Natural killer cell (primary cell): Measurements from ENCODE around the gene GPER1. TPM values are rescaled to one million over a fixed set of nuclear protein-coding genes. Genes with fewer than 3 reads are reported as not detected.

ENCODE experiments used
- ATAC-seq, 3 donors: fragments of 150-1000 bp in 2 of 3; fragments of 200-7000 bp in 1 of 3; cut with Tn5 transposase; 1 replicate in 1 of 3; 2 replicates in 2 of 3; pipeline ENCODE4 v1.10.0; 2021; ENCODE audit warnings: mild to moderate bottlenecking in 2 of 3, moderate library complexity in 2 of 3
- DNase-seq, 2 donors: peaks; one replicate each; pipeline versions ENCODE4 v3.0.0 to v3.0.0-alpha.2; 2013 to 2021; ENCODE audit warnings: mixed read lengths in 1 of 2
- H3K27ac ChIP-seq: one replicate; pipeline ENCODE4 v1.5.1; 2013; ENCODE audit warnings: mild to moderate bottlenecking, low read length
- H3K27me3 ChIP-seq: one replicate; pipeline ENCODE4 v1.6.1; 2013; ENCODE audit warnings: low read length; ENCODE audit not compliant: control insufficient read depth, insufficient read depth
- H3K36me3 ChIP-seq: one replicate; pipeline ENCODE4 v1.6.1; 2013; ENCODE audit warnings: low read length; ENCODE audit not compliant: control insufficient read depth, insufficient read depth
- H3K4me1 ChIP-seq: one replicate; pipeline ENCODE4 v1.6.1; 2013; ENCODE audit warnings: low read length; ENCODE audit not compliant: control insufficient read depth, insufficient read depth
- H3K4me3 ChIP-seq: one replicate; pipeline ENCODE4 v1.5.1; 2013; ENCODE audit warnings: low read length
- H3K9me3 ChIP-seq: one replicate; pipeline ENCODE4 v1.6.1; 2013; ENCODE audit warnings: low read length; ENCODE audit not compliant: control insufficient read depth, insufficient read depth
- H3K27ac Mint-ChIP-seq, 2 donors: one replicate each; pipeline ENCODE4 v1.8.0; 2022; ENCODE audit warnings: mild to moderate bottlenecking in 2 of 2, mixed read lengths in 2 of 2, moderate library complexity in 1 of 2
- H3K27me3 Mint-ChIP-seq, 2 donors: one replicate each; pipeline ENCODE4 v1.8.0; 2022; ENCODE audit warnings: low read depth in 2 of 2, mixed read lengths in 2 of 2
- H3K36me3 Mint-ChIP-seq: one replicate; pipeline ENCODE4 v1.8.0; 2022; ENCODE audit warnings: mixed read lengths
- H3K4me1 Mint-ChIP-seq, 2 donors: one replicate each; pipeline ENCODE4 v1.8.0; 2022; ENCODE audit warnings: mixed read lengths in 2 of 2
- H3K4me3 Mint-ChIP-seq: one replicate; pipeline ENCODE4 v1.8.0; 2022; ENCODE audit warnings: mild to moderate bottlenecking, moderate library complexity, mixed read lengths
- H3K9me3 Mint-ChIP-seq, 2 donors: one replicate each; pipeline ENCODE4 v1.8.0; 2022; ENCODE audit warnings: mixed read lengths in 2 of 2
- WGBS: methylation state at CpG from one replicate; pipeline ENCODE4 v1.1.7; 2013; ENCODE audit warnings: missing lambda C conversion rate; ENCODE audit not compliant: insufficient coverage; 5-methylcytosine and 5-hydroxymethylcytosine counted together
- intact Hi-C: fragments of 100-400 bp; cut with micrococcal nuclease; formaldehyde crosslinking; loops from one replicate; pipeline ENCODE4 v1.14.2; 2022
- total RNA-seq, 4 donors: library from RNA; stranded (reverse); fragments of 120-200 nt in 1 of 4; gene quantifications; one replicate each; pipeline versions ENCODE4 v1.2.3 to v1.2.4, GENCODE V29; 2013 to 2022
- TF ChIP-seq, protein P1 (sequence below): fragments of 200-600 bp; IDR thresholded peaks from one replicate; pipeline ENCODE4 v1.8.0; 2022; ENCODE audit warnings: antibody characterized with exemption

GPER1 gene
- total RNA-seq, 3 donors from 2014 or later (not counting 1 experiment from before 2014, with no cell fraction given): 0.25 to 0.26 TPM; not detected in 1

DNA sequence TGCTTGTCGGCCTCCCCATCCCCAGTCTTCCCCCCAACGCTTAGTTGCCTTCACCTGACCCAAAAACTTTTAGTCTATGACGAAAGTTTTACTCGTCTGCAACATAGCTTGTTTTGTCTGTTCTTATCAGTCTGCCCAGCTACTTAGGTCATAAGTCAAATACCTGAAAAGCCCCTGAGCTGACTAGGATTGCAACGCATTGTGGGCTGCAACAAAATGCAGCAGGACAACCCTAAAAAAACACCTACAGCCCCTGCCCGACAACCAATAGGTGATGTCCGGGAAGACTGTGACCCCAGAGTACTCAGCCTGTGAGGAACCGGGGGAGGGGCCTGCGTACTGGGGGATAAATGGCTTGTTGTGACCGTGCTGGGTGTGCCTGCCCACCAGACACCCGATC is 19.3 kb upstream of the GPER1 start:
- Mint-ChIP-seq H3K27me3 (peaks cover 7 to 15% of the 10 kb centered on the region in 2 donors), H3K27ac (no peak overlapping the region), H3K4me1 (peaks cover 12 to 19% of the 10 kb centered on the region in 2 donors), H3K4me3 (no peak overlapping the region), H3K9me3 (no peaks in the 10 kb centered on the region), H3K36me3 (no peaks in the 10 kb centered on the region)
- no peak overlapping the region for H3K27ac ChIP-seq
- no peak for DNase-seq
- H3K9me3 ChIP-seq: no peaks in the 10 kb centered on the region
- 81% methylated on average over 11 of the region's 11 CpGs for WGBS
- TF ChIP-seq, protein P1, sequence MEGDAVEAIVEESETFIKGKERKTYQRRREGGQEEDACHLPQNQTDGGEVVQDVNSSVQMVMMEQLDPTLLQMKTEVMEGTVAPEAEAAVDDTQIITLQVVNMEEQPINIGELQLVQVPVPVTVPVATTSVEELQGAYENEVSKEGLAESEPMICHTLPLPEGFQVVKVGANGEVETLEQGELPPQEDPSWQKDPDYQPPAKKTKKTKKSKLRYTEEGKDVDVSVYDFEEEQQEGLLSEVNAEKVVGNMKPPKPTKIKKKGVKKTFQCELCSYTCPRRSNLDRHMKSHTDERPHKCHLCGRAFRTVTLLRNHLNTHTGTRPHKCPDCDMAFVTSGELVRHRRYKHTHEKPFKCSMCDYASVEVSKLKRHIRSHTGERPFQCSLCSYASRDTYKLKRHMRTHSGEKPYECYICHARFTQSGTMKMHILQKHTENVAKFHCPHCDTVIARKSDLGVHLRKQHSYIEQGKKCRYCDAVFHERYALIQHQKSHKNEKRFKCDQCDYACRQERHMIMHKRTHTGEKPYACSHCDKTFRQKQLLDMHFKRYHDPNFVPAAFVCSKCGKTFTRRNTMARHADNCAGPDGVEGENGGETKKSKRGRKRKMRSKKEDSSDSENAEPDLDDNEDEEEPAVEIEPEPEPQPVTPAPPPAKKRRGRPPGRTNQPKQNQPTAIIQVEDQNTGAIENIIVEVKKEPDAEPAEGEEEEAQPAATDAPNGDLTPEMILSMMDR: no peak
- no peak overlapping the region for H3K4me3 ChIP-seq
- no peak for ATAC-seq
- intact Hi-C loops: no loop called here
- H3K36me3 ChIP-seq: no peaks in the 10 kb centered on the region
- no peaks in the 10 kb centered on the region for H3K27me3 ChIP-seq
- H3K4me1 ChIP-seq: peaks cover 23% of the 10 kb centered on the region

DNA sequence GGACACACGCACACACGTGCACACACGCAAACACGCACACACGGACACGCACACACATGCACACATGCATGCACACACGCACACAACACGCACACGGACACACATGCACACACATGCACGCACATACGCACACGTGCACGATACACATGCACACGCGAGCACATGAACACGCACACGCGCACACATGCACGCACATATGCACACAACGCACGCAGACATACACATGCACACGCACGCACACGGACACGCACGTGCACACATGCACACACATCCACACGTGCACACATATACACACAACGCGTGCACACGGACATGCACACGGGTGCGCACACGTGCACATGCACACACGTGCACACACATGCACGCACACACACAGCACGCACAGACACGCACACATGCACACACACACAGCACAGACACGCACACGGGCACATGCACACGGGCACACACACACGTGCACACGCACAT is 17.3 kb upstream of the GPER1 start:
- no peak for DNase-seq
- no peaks in the 10 kb centered on the region for H3K27me3 ChIP-seq
- H3K36me3 Mint-ChIP-seq: no peaks in the 10 kb centered on the region
- H3K27ac Mint-ChIP-seq: no peak overlapping the region
- WGBS: 96% methylated on average over 42 of the region's 42 CpGs
- TF ChIP-seq, protein P1: no peak
- no peak overlapping the region for H3K4me3 Mint-ChIP-seq
- no peaks in the 10 kb centered on the region for H3K9me3 ChIP-seq
- H3K4me1 ChIP-seq: peaks cover 19% of the 10 kb centered on the region
- peaks cover 12 to 18% of the 10 kb centered on the region in 2 donors for H3K4me1 Mint-ChIP-seq
- no peaks in the 10 kb centered on the region for H3K36me3 ChIP-seq
- intact Hi-C loops: no loop called here
- no peak overlapping the region for H3K27ac ChIP-seq
- peaks cover 0 to 4% of the 10 kb centered on the region in 2 donors for H3K27me3 Mint-ChIP-seq
- H3K9me3 Mint-ChIP-seq: no peaks in the 10 kb centered on the region
- ATAC-seq: no peak
- no peak overlapping the region for H3K4me3 ChIP-seq

DNA sequence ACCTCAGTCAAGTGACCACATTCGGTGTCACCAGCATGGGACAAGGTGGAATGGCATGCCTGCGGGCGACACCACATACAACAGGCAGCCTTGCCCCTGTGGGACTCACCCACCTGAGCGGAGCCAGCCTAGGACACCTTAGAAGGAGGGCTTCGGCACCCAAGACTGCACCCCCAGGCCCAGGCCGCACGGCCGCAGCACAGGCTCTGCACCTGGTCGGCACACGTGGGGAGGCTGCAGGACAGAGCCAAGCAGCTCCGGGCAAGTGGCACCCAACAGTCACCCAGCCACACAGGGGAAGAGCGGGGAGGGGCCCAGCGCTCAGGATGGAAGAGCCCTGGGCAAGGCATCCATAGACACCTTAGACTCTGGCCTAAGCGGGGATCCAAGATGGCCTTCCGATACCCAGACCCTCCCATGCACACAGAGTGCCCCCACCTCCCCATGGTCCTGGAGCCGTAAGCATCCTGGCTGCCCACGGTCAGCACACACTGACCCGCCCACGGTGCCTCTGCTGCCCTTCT is 16.1 kb upstream of the GPER1 start:
- no peak overlapping the region for H3K4me3 ChIP-seq
- DNase-seq: no peak
- 98% methylated on average over 19 of the region's 19 CpGs for WGBS
- no peaks in the 10 kb centered on the region for H3K36me3 Mint-ChIP-seq
- H3K9me3 Mint-ChIP-seq: no peaks in the 10 kb centered on the region
- H3K4me3 Mint-ChIP-seq: no peak overlapping the region
- no peak for ATAC-seq
- peaks cover 0 to 4% of the 10 kb centered on the region in 2 donors for H3K27me3 Mint-ChIP-seq
- H3K4me1 ChIP-seq: peaks cover 12% of the 10 kb centered on the region
- H3K4me1 Mint-ChIP-seq: peaks cover 9 to 13% of the 10 kb centered on the region in 2 donors
- H3K36me3 ChIP-seq: no peaks in the 10 kb centered on the region
- H3K9me3 ChIP-seq: no peaks in the 10 kb centered on the region
- no peaks in the 10 kb centered on the region for H3K27me3 ChIP-seq
- intact Hi-C loops: no loop called here
- no peak overlapping the region for H3K27ac ChIP-seq
- TF ChIP-seq, protein P1: no peak
- H3K27ac Mint-ChIP-seq: no peak overlapping the region
